Measurements from ENCODE around the gene TMEM117.
A peak's percentile ranks its signal among the peaks of the same experiment; 100 is the strongest.

- TF ChIP-seq, protein P1, sequence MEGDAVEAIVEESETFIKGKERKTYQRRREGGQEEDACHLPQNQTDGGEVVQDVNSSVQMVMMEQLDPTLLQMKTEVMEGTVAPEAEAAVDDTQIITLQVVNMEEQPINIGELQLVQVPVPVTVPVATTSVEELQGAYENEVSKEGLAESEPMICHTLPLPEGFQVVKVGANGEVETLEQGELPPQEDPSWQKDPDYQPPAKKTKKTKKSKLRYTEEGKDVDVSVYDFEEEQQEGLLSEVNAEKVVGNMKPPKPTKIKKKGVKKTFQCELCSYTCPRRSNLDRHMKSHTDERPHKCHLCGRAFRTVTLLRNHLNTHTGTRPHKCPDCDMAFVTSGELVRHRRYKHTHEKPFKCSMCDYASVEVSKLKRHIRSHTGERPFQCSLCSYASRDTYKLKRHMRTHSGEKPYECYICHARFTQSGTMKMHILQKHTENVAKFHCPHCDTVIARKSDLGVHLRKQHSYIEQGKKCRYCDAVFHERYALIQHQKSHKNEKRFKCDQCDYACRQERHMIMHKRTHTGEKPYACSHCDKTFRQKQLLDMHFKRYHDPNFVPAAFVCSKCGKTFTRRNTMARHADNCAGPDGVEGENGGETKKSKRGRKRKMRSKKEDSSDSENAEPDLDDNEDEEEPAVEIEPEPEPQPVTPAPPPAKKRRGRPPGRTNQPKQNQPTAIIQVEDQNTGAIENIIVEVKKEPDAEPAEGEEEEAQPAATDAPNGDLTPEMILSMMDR (IDR thresholded peaks at IDR 0.05; ENCODE audit: low read depth, low read length) = peak; percentile 36
- TF ChIP-seq POLR2A (IDR thresholded peaks at IDR 0.05; ENCODE audit: extremely low read depth, insufficient read length) = no peak
- TF ChIP-seq, protein P2, sequence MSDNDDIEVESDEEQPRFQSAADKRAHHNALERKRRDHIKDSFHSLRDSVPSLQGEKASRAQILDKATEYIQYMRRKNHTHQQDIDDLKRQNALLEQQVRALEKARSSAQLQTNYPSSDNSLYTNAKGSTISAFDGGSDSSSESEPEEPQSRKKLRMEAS (IDR thresholded peaks at IDR 0.05; ENCODE audit: low read depth, low read length) = no peak
These were observed 411.7 kb downstream of the TMEM117 start for GRCh38 chr12:44247588-44247987.

Data from NB4 (cell line).